HepG2 (cell line): Measurements from ENCODE around the gene MYOF. TPM values are rescaled to one million over a fixed set of nuclear protein-coding genes. Genes with fewer than 3 reads are reported as not detected.

Experiments used
- ATF2 ChIP-seq: sonication (generic); formaldehyde crosslinking; IDR thresholded peaks from 2 replicates; pipeline ENCODE4 v1.4.0; 2020; ENCODE audit warnings: missing genetic modification reagents
- FOXA1 ChIP-seq, 2 experiments: fragments of 450-650 bp in 1 of 2; sonication (generic) in 1 of 2; formaldehyde crosslinking in 1 of 2; IDR thresholded peaks; 2 replicates each; pipeline versions ENCODE4 v1.4.0 to v1.6.1; 2016 to 2020; ENCODE audit warnings: missing genetic modification reagents in 1 of 2
- FOXA3 ChIP-seq: IDR thresholded peaks from 2 replicates; pipeline ENCODE4 v1.6.1; 2016; ENCODE audit warnings: missing genetic modification reagents, missing compliant biosample characterization
- KLF15 ChIP-seq: sonication (generic); formaldehyde crosslinking; IDR thresholded peaks from 2 replicates; pipeline ENCODE4 v1.8.1; 2023; ENCODE audit warnings: borderline replicate concordance, mild to moderate bottlenecking, inconsistent platforms, missing genetic modification reagents, mixed read lengths
- MED8 ChIP-seq: sonication (generic); formaldehyde crosslinking; IDR thresholded peaks from 2 replicates; pipeline ENCODE4 v1.8.1; 2023; ENCODE audit warnings: mild to moderate bottlenecking, missing genetic modification reagents; ENCODE audit not compliant: insufficient replicate concordance
- NFE2L1 ChIP-seq: sonication (generic); formaldehyde crosslinking; IDR thresholded peaks from 2 replicates; pipeline ENCODE4 v1.4.0; 2020; ENCODE audit warnings: missing genetic modification reagents, mild to moderate bottlenecking, borderline replicate concordance
- NPAS2 ChIP-seq: sonication (generic); formaldehyde crosslinking; IDR thresholded peaks from 2 replicates; pipeline ENCODE4 v1.8.0; 2022; ENCODE audit warnings: mild to moderate bottlenecking, missing genetic modification reagents, borderline replicate concordance
- PAXIP1 ChIP-seq: sonication (generic); formaldehyde crosslinking; conservative IDR thresholded peaks from 2 replicates; pipeline ENCODE4 v1.4.0; 2020; ENCODE audit warnings: mild to moderate bottlenecking, missing genetic modification reagents, moderate library complexity
- REPIN1 ChIP-seq: sonication (generic); formaldehyde crosslinking; IDR thresholded peaks from 2 replicates; pipeline ENCODE4 v1.8.0; 2022; ENCODE audit warnings: missing genetic modification reagents, low read depth, mild to moderate bottlenecking, borderline replicate concordance
- SIX1 ChIP-seq: sonication (generic); formaldehyde crosslinking; IDR thresholded peaks from 2 replicates; pipeline ENCODE4 v1.4.0; 2020; ENCODE audit warnings: missing genetic modification reagents, borderline replicate concordance
- THAP9 ChIP-seq: sonication (generic); formaldehyde crosslinking; IDR thresholded peaks from 2 replicates; pipeline ENCODE4; 2020; ENCODE audit warnings: missing genetic modification reagents, mild to moderate bottlenecking, borderline replicate concordance
- TOE1 ChIP-seq: sonication (generic); formaldehyde crosslinking; IDR thresholded peaks from 2 replicates; pipeline ENCODE4 v1.4.0; 2020; ENCODE audit warnings: mild to moderate bottlenecking, missing genetic modification reagents
- UBTF ChIP-seq: sonication (generic); formaldehyde crosslinking; IDR thresholded peaks from 2 replicates; pipeline ENCODE4 v1.4.0; 2020; ENCODE audit warnings: mild to moderate bottlenecking, missing genetic modification reagents
- ZMYM3 ChIP-seq: sonication (generic); formaldehyde crosslinking; IDR thresholded peaks from 2 replicates; pipeline ENCODE4 v1.5.1; 2020; ENCODE audit warnings: mild to moderate bottlenecking, missing genetic modification reagents
- ZNF20 ChIP-seq: sonication (generic); formaldehyde crosslinking; IDR thresholded peaks from 2 replicates; pipeline ENCODE4 v1.4.0; 2020; ENCODE audit warnings: mild to moderate bottlenecking, moderate library complexity, missing genetic modification reagents
- ZNF292 ChIP-seq: sonication (generic); formaldehyde crosslinking; IDR thresholded peaks from 2 replicates; pipeline ENCODE4 v1.8.1; 2022; ENCODE audit warnings: mild to moderate bottlenecking, low read depth, missing genetic modification reagents, borderline replicate concordance
- ZNF326 ChIP-seq: sonication (generic); formaldehyde crosslinking; IDR thresholded peaks from 2 replicates; pipeline ENCODE4 v1.4.0; 2020; ENCODE audit warnings: missing genetic modification reagents, borderline replicate concordance
- polyA plus RNA-seq, 8 experiments: library from polyadenylated mRNA; depleted of rRNA in 3 of 8; stranded (reverse) in 7 of 8; unstranded in 1 of 8; fragments of >200 nt; fragmentation: Illumina TruSeq in 4 of 8; extraction: Trizol in 4 of 8; gene quantifications; 2 replicates each; pipeline versions ENCODE4 v1.2.1 to v1.2.3, GENCODE V29; 2011 to 2016; ENCODE audit warnings: low read depth in 4 of 8, missing spikeins in 1 of 8, mixed read lengths in 1 of 8; ENCODE audit not compliant: insufficient read depth in 1 of 8
- total RNA-seq, 5 experiments: library from RNA; depleted of rRNA; stranded (reverse); fragments of >200 nt; fragmentation: Illumina TruSeq; extraction: Trizol; gene quantifications; 2 replicates each; pipeline ENCODE4 v1.2.3, GENCODE V29; 2016; ENCODE audit warnings: low read depth in 1 of 5

Gene MYOF
- total and polyA plus RNA-seq, 2 of the 13 experiments (the other 11 are each of a cell fraction or from before 2014, with no cell fraction given): 0.18 to 0.42 TPM

- TF ChIP-seq ZMYM3 (CRISPR knock-in tag) (0 out of 2 replicates have a peak, but pooled peaks have one; percentile 28), FOXA3 (CRISPR knock-in tag) (peak; percentile 99), ZNF292 (peak; percentile 63; the same call in 1 of the 2 replicates), MED8 (CRISPR knock-in tag) (no peak), REPIN1 (peak; percentile 39; the same call in 1 of the 2 replicates), ZNF326 (CRISPR knock-in tag) (no peak), UBTF (CRISPR knock-in tag) (peak; percentile 100), SIX1 (CRISPR knock-in tag) (0 out of 2 replicates have a peak, but pooled peaks have one; percentile 13), THAP9 (CRISPR knock-in tag) (peak; percentile 84; the same call in 1 of the 2 replicates), FOXA1 (IDR thresholded peaks at IDR 0.05) (peak; percentile 89), FOXA1 (CRISPR knock-in tag; IDR thresholded peaks at IDR 0.05) (peak; percentile 100), PAXIP1 (CRISPR knock-in tag) (peak; percentile 31; the same call in 1 of the 2 replicates), KLF15 (CRISPR knock-in tag) (no peak), NFE2L1 (CRISPR knock-in tag) (no peak), TOE1 (CRISPR knock-in tag) (no peak), NPAS2 (CRISPR knock-in tag) (no peak), ATF2 (CRISPR knock-in tag) (0 out of 2 replicates have a peak, but pooled peaks have one; percentile 17), ZNF20 (CRISPR knock-in tag) (no peak)
Observed at GRCh38 chr10:93445097-93445960, 36.8 kb downstream of the MYOF start (continued).
